Measurements from ENCODE around the gene CAP2. TPM values are rescaled to one million over a fixed set of nuclear protein-coding genes. Genes with fewer than 3 reads are reported as not detected.

Gene CAP2
- total and polyA plus RNA-seq, 7 experiments from 2014 or later = not detected

DNA sequence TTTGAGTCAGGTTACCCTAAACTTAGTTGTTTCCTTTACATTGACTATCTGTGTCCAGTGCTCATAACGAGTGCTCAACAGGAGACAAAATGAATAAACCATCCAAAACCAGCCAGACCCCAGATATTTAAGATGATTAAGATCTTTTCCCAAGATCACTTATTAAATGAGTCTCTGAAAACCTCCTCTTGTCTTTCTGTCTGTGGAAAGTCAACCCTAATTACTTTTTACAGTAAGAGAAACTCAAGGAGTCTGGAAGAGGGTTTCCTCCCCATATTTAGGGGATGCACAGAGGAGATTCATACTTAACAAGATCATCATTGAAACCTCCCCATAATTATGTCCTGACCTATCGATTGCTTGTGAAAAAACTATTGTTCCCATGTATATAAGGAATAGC is 84.0 kb downstream of the CAP2 start:
- Mint-ChIP-seq H3K4me1 (no peaks in the 10 kb centered on the region), H3K27me3 (peaks cover 5 to 16% (median 11%) of the 10 kb centered on the region in 5 donors), H3K9me3 (no peaks in the 10 kb centered on the region), H3K4me3 (no peak overlapping the region), H3K27ac (no peak overlapping the region), H3K36me3 (no peaks in the 10 kb centered on the region)
- Histone ChIP-seq H3K4me1 (ENCODE audit: control insufficient read depth in 2 of 2, insufficient read depth in 2 of 2, low read length in 2 of 2) (no peaks in the 10 kb centered on the region), H3K27ac (ENCODE audit: low read depth, low read length) (no peak overlapping the region), H3K4me3 (ENCODE audit: low read length) (no peak overlapping the region), H3K36me3 (ENCODE audit: control insufficient read depth in 2 of 3, insufficient read depth in 3 of 3, low read length in 3 of 3) (no peaks in the 10 kb centered on the region), H3K9me3 (ENCODE audit: control insufficient read depth in 2 of 3, low read length in 3 of 3) (no peaks in the 10 kb centered on the region), H3K27me3 (ENCODE audit: control insufficient read depth in 2 of 2, insufficient read depth in 2 of 2, low read length in 2 of 2) (no peaks in the 10 kb centered on the region)
- intact Hi-C loops (cut with micrococcal nuclease) = no loop called here
- ATAC-seq = no peak
- CTCF ChIA-PET = no interaction called here
- DNase-seq = no peak
- POLR2A ChIA-PET = no interaction called here

DNA sequence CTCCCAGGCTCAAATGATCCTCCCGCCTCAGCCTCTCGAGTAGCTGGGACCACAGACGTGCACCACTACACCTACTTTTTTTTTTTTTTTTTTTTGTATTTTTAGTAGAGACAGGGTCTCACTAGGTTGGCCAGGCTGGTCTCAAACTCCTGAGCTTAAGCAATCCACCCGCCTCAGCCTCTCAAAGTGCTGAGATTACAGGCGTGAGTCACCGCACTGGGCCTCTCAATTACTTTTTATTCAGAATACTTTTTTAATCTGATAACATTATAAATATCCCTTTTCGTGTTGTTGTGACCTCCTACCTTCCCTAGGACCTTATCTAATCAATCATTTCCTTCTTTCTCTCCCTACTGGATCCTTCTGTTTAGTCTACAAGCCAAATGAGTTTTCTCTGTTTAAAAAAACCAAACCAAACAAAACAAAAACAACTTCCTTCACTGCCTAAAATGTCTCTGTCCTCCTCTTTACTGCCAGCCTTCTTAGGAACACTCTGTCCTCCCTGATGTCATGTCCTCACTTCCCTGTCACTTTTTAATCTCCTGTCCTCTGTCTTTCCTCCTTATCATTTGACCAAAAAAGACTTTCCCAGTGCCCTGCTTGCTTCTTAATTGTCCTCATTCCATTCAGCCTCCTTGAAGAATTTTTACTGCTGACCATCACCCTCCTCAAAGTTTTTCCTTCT is 85.0 kb downstream of the CAP2 start:
- intact Hi-C loops (cut with micrococcal nuclease) = no loop called here
- H3K27ac ChIP-seq (ENCODE audit: low read depth, low read length) = no peak overlapping the region
- no peaks in the 10 kb centered on the region for H3K4me1 ChIP-seq (ENCODE audit: control insufficient read depth in 2 of 2, insufficient read depth in 2 of 2, low read length in 2 of 2)
- DNase-seq (no peak), ATAC-seq (no peak)
- no peaks in the 10 kb centered on the region for H3K9me3 Mint-ChIP-seq
- ChIA-PET CTCF (no interaction called here), POLR2A (no interaction called here)
- no peaks in the 10 kb centered on the region for H3K27me3 ChIP-seq (ENCODE audit: control insufficient read depth in 2 of 2, insufficient read depth in 2 of 2, low read length in 2 of 2)
- H3K9me3 ChIP-seq (ENCODE audit: control insufficient read depth in 2 of 3, low read length in 3 of 3) = no peaks in the 10 kb centered on the region
- no peak overlapping the region for H3K27ac Mint-ChIP-seq
- H3K36me3 Mint-ChIP-seq = no peaks in the 10 kb centered on the region
- H3K4me3 Mint-ChIP-seq = no peak overlapping the region
- H3K27me3 Mint-ChIP-seq = peaks cover 6 to 25% (median 21%) of the 10 kb centered on the region in 5 donors
- no peaks in the 10 kb centered on the region for H3K4me1 Mint-ChIP-seq
- H3K4me3 ChIP-seq (ENCODE audit: low read length) = no peak overlapping the region
- H3K36me3 ChIP-seq (ENCODE audit: control insufficient read depth in 2 of 3, insufficient read depth in 3 of 3, low read length in 3 of 3) = no peaks in the 10 kb centered on the region

DNA sequence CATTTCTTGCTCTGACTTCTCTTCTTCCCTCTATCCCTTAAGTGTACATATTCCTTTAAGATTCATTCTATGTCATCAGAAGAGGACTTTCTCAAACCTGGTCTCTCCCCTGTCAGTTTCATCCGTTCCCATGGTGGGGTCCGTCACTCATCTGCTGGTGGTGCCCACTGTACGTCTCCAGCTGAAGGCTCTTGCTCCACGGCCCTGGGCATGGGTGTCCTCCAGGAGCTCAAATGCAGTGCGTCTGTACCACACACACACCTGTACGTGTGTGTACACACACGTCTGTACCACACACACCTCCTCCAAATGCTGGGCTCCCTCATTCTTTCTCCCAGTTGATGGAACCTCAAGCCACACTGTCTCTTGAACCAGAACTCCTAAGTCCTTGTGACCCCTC is 85.6 kb downstream of the CAP2 start:
- intact Hi-C loops (cut with micrococcal nuclease) = no loop called here
- ChIA-PET POLR2A (no interaction called here), CTCF (no interaction called here)
- Histone ChIP-seq H3K4me1 (ENCODE audit: control insufficient read depth in 2 of 2, insufficient read depth in 2 of 2, low read length in 2 of 2) (no peaks in the 10 kb centered on the region), H3K4me3 (ENCODE audit: low read length) (no peak overlapping the region), H3K27ac (ENCODE audit: low read depth, low read length) (no peak overlapping the region), H3K27me3 (ENCODE audit: control insufficient read depth in 2 of 2, insufficient read depth in 2 of 2, low read length in 2 of 2) (no peaks in the 10 kb centered on the region), H3K36me3 (ENCODE audit: control insufficient read depth in 2 of 3, insufficient read depth in 3 of 3, low read length in 3 of 3) (no peaks in the 10 kb centered on the region), H3K9me3 (ENCODE audit: control insufficient read depth in 2 of 3, low read length in 3 of 3) (no peaks in the 10 kb centered on the region)
- no peak for DNase-seq
- Mint-ChIP-seq H3K36me3 (no peaks in the 10 kb centered on the region), H3K27me3 (peaks cover 5 to 25% (median 21%) of the 10 kb centered on the region in 5 donors), H3K27ac (no peak overlapping the region), H3K9me3 (no peaks in the 10 kb centered on the region), H3K4me1 (no peaks in the 10 kb centered on the region), H3K4me3 (no peak overlapping the region)
- no peak for ATAC-seq

- no peaks in the 10 kb centered on the region for H3K4me1 Mint-ChIP-seq
- no peaks in the 10 kb centered on the region for H3K27me3 ChIP-seq (ENCODE audit: control insufficient read depth in 2 of 2, insufficient read depth in 2 of 2, low read length in 2 of 2)
- CTCF ChIA-PET = no interaction called here
- no peaks in the 10 kb centered on the region for H3K4me1 ChIP-seq (ENCODE audit: control insufficient read depth in 2 of 2, insufficient read depth in 2 of 2, low read length in 2 of 2)
- no peaks in the 10 kb centered on the region for H3K36me3 Mint-ChIP-seq
- intact Hi-C loops (cut with micrococcal nuclease) = no loop called here
- no peak overlapping the region for H3K27ac Mint-ChIP-seq
- POLR2A ChIA-PET = no interaction called here
- no peak overlapping the region for H3K4me3 Mint-ChIP-seq
- no peaks in the 10 kb centered on the region for H3K36me3 ChIP-seq (ENCODE audit: control insufficient read depth in 2 of 3, insufficient read depth in 3 of 3, low read length in 3 of 3)
- H3K27me3 Mint-ChIP-seq = peaks cover 5 to 30% (median 21%) of the 10 kb centered on the region in 5 donors
- DNase-seq (no peak), ATAC-seq (no peak)
- no peaks in the 10 kb centered on the region for H3K9me3 ChIP-seq (ENCODE audit: control insufficient read depth in 2 of 3, low read length in 3 of 3)
- no peak overlapping the region for H3K27ac ChIP-seq (ENCODE audit: low read depth, low read length)
- H3K9me3 Mint-ChIP-seq = no peaks in the 10 kb centered on the region
- no peak overlapping the region for H3K4me3 ChIP-seq (ENCODE audit: low read length)
Measured at GRCh38 chr6:17480476-17480875, 87.1 kb downstream of the CAP2 start.

DNA sequence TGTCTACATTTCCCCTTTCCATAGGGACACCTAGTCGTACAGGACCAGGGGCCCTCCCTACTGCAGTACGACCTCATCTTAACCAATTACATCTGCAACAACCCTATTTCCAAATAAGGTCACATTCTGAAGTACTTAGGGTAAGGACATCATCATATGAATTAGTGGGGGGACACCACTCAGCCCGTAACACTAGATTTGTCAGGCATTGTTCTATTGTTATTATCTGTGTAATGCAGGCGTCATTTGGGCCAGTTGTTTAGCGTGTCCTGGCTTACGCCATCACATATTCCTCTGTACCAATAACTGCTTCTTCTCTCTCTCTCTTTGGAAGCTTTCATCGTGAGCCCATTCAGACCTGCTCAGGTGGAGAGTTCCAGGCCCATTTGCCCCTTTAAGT is 89.3 kb downstream of the CAP2 start:
- Histone ChIP-seq H3K4me3 (ENCODE audit: low read length) (no peak overlapping the region), H3K9me3 (ENCODE audit: control insufficient read depth in 2 of 3, low read length in 3 of 3) (no peaks in the 10 kb centered on the region), H3K27ac (ENCODE audit: low read depth, low read length) (no peak overlapping the region), H3K36me3 (ENCODE audit: control insufficient read depth in 2 of 3, insufficient read depth in 3 of 3, low read length in 3 of 3) (no peaks in the 10 kb centered on the region), H3K27me3 (ENCODE audit: control insufficient read depth in 2 of 2, insufficient read depth in 2 of 2, low read length in 2 of 2) (no peaks in the 10 kb centered on the region), H3K4me1 (ENCODE audit: control insufficient read depth in 2 of 2, insufficient read depth in 2 of 2, low read length in 2 of 2) (no peaks in the 10 kb centered on the region)
- peaks cover 0 to 28% (median 17%) of the 10 kb centered on the region in 5 donors for H3K27me3 Mint-ChIP-seq
- no peaks in the 10 kb centered on the region for H3K9me3 Mint-ChIP-seq
- no peaks in the 10 kb centered on the region for H3K4me1 Mint-ChIP-seq
- ChIA-PET CTCF (no interaction called here), POLR2A (no interaction called here)
- intact Hi-C loops (cut with micrococcal nuclease) = no loop called here
- no peak overlapping the region for H3K4me3 Mint-ChIP-seq
- DNase-seq = no peak
- no peak overlapping the region for H3K27ac Mint-ChIP-seq
- H3K36me3 Mint-ChIP-seq = no peaks in the 10 kb centered on the region
- ATAC-seq = no peak

DNA sequence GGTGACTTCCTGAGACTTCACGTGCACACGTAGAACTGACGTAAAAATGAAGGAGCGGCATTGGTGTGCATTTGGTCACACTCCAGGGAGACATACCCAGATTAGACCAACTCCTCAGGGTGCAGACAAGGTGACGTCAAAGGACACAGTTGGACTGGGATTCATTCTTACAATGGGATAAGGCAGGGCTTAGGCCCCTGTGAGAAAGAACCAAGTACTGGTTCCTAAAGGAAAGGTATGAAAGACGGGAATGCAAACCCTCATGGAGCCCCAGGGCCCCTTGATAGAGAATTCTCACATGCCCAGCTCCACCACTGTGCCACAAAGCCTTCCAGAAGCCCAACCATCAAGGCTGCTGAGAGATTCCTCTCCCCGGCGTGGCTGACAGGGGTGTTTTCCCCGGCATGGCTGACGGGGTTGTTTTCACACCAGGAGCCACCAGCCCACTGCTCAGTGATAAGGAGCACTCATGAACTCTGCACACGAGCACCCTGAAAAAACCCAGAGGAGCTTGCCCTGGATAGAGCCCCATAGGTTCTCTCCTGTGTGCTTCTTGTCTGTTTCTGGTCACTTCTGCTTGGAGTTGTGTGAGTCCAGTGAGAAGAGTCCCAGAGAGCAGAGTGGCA is 90.1 kb downstream of the CAP2 start:
- Histone ChIP-seq H3K36me3 (ENCODE audit: control insufficient read depth in 2 of 3, insufficient read depth in 3 of 3, low read length in 3 of 3) (no peaks in the 10 kb centered on the region), H3K27ac (ENCODE audit: low read depth, low read length) (no peak overlapping the region), H3K9me3 (ENCODE audit: control insufficient read depth in 2 of 3, low read length in 3 of 3) (no peaks in the 10 kb centered on the region), H3K4me3 (ENCODE audit: low read length) (no peak overlapping the region), H3K4me1 (ENCODE audit: control insufficient read depth in 2 of 2, insufficient read depth in 2 of 2, low read length in 2 of 2) (no peaks in the 10 kb centered on the region), H3K27me3 (ENCODE audit: control insufficient read depth in 2 of 2, insufficient read depth in 2 of 2, low read length in 2 of 2) (no peaks in the 10 kb centered on the region)
- CTCF ChIA-PET = no interaction called here
- POLR2A ChIA-PET = no interaction called here
- Mint-ChIP-seq H3K36me3 (no peaks in the 10 kb centered on the region), H3K27ac (no peak overlapping the region), H3K27me3 (peaks cover 0 to 32% (median 17%) of the 10 kb centered on the region in 5 donors), H3K4me3 (no peak overlapping the region), H3K9me3 (no peaks in the 10 kb centered on the region), H3K4me1 (no peaks in the 10 kb centered on the region)
- DNase-seq (no peak), ATAC-seq (no peak)
- intact Hi-C loops (cut with micrococcal nuclease) = no loop called here

- H3K9me3 ChIP-seq (ENCODE audit: control insufficient read depth in 2 of 3, low read length in 3 of 3) = no peaks in the 10 kb centered on the region
- no peaks in the 10 kb centered on the region for H3K4me1 Mint-ChIP-seq
- H3K36me3 Mint-ChIP-seq = no peaks in the 10 kb centered on the region
- no peak for DNase-seq
- H3K4me1 ChIP-seq (ENCODE audit: control insufficient read depth in 2 of 2, insufficient read depth in 2 of 2, low read length in 2 of 2) = no peaks in the 10 kb centered on the region
- H3K27me3 ChIP-seq (ENCODE audit: control insufficient read depth in 2 of 2, insufficient read depth in 2 of 2, low read length in 2 of 2) = no peaks in the 10 kb centered on the region
- no peak overlapping the region for H3K4me3 Mint-ChIP-seq
- no peak for ATAC-seq
- ChIA-PET POLR2A (no interaction called here), CTCF (no interaction called here)
- no peak overlapping the region for H3K4me3 ChIP-seq (ENCODE audit: low read length)
- intact Hi-C loops (cut with micrococcal nuclease) = no loop called here
- no peak overlapping the region for H3K27ac Mint-ChIP-seq
- no peaks in the 10 kb centered on the region for H3K36me3 ChIP-seq (ENCODE audit: control insufficient read depth in 2 of 3, insufficient read depth in 3 of 3, low read length in 3 of 3)
- H3K27me3 Mint-ChIP-seq = peaks cover 0 to 32% (median 17%) of the 10 kb centered on the region in 5 donors
- no peaks in the 10 kb centered on the region for H3K9me3 Mint-ChIP-seq
- no peak overlapping the region for H3K27ac ChIP-seq (ENCODE audit: low read depth, low read length)
Measured at GRCh38 chr6:17484201-17484849, 90.9 kb downstream of the CAP2 start.

Measured in naive thymus-derived CD4-positive, alpha-beta T cell (primary cell).